ENCODE results near the gene RNF7. TPM values are rescaled to one million over a fixed set of nuclear protein-coding genes. Genes with fewer than 3 reads are reported as not detected.
"Not testable (repeated sequence)": the region's sequence is repeated elsewhere in the genome, so short reads cannot be mapped to it uniquely, and the experiment has no call there.

The RNF7 gene
- total RNA-seq, 6 experiments from 2014 or later: 31.0 to 41.1 (median 34.2) TPM

DNA sequence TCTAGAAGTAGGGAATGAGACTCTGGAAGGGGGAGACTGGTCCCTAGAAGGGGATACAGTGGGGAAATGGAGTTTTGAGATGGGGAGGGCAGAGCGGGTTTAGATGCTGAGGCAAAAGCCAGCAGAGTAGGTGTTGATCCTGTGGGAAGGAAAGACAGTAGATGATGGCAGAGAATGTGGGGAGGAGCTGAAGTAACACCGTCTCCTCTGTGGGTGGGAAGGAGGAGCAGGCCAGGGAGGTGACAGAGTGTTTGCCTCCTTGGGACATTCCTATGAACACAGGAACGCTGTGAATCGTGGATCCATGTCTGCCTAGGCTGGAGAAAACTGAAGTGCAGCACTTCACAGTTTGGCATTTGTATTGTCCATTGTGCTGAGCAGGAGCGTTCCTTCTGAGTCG lies 45.5 kb downstream of the RNF7 start:
- ATAC-seq (no peak), DNase-seq (no peak)
- no peak overlapping the region for H3K27ac ChIP-seq
- WGBS (ENCODE audit: insufficient coverage, low coverage, low lambda C conversion rate, missing lambda C conversion rate): 63% methylated on average over 2 of the region's 6 CpGs
- H3K4me1 ChIP-seq: no peaks in the 10 kb centered on the region
- TF ChIP-seq CTCF (IDR thresholded peaks at IDR 0.05): no peak
- TF ChIP-seq POLR2A (IDR thresholded peaks at IDR 0.05): no peak
- H3K27me3 ChIP-seq: no peaks in the 10 kb centered on the region
- no peak overlapping the region for H3K4me3 ChIP-seq
- no peaks in the 10 kb centered on the region for H3K9me3 ChIP-seq
- no peaks in the 10 kb centered on the region for H3K36me3 ChIP-seq
- intact Hi-C loops (cut with DNase I): no loop called here

GRCh38 chr3:141784096-141784495 lies 46.0 kb downstream of the RNF7 start:
- intact Hi-C loops (cut with DNase I): no loop called here
- WGBS (ENCODE audit: insufficient coverage, low coverage, low lambda C conversion rate, missing lambda C conversion rate): 62% methylated on average over 4 of the region's 8 CpGs
- H3K4me1 ChIP-seq: no peaks in the 10 kb centered on the region
- H3K27me3 ChIP-seq: no peaks in the 10 kb centered on the region
- ATAC-seq (no peak), DNase-seq (no peak)
- H3K27ac ChIP-seq: no peak overlapping the region
- H3K9me3 ChIP-seq: no peaks in the 10 kb centered on the region
- no peak for TF ChIP-seq CTCF (IDR thresholded peaks at IDR 0.05)
- TF ChIP-seq POLR2A (IDR thresholded peaks at IDR 0.05): no peak
- no peaks in the 10 kb centered on the region for H3K36me3 ChIP-seq
- H3K4me3 ChIP-seq: no peak overlapping the region

GRCh38 chr3:141784531-141784930 lies 46.4 kb downstream of the RNF7 start:
- Histone ChIP-seq H3K27ac (no peak overlapping the region), H3K36me3 (no peaks in the 10 kb centered on the region), H3K4me1 (no peaks in the 10 kb centered on the region), H3K9me3 (no peaks in the 10 kb centered on the region), H3K27me3 (no peaks in the 10 kb centered on the region), H3K4me3 (no peak overlapping the region)
- intact Hi-C loops (cut with DNase I): no loop called here
- WGBS (ENCODE audit: insufficient coverage, low coverage, low lambda C conversion rate, missing lambda C conversion rate): 54% methylated on average over 2 of the region's 2 CpGs
- ATAC-seq (no peak), DNase-seq (no peak)
- no peak for TF ChIP-seq CTCF (IDR thresholded peaks at IDR 0.05)
- TF ChIP-seq POLR2A (IDR thresholded peaks at IDR 0.05): no peak

DNA sequence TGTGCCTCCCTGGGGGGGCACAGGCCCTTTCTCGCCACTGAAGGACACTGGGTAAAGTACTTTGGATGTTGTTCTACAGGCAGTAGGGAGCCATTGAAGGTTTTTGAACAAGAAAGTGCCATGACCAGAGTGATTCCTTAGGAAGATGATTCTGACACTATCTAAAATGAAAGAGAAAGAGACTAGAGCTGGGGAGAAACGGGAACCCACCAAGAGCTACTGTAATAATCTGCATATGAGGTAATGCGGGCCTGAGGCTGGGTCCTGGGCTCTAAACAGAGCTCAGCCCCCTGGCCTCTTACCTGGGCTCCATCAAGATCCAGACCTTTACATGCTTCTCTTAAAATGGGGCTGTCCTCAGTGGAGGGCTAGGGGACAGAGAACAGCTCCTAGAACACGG lies 50.1 kb downstream of the RNF7 start:
- intact Hi-C loops (cut with DNase I): no loop called here
- no peak overlapping the region for H3K27ac ChIP-seq
- WGBS (ENCODE audit: insufficient coverage, low coverage, low lambda C conversion rate, missing lambda C conversion rate): 83% methylated on average over 2 of the region's 4 CpGs
- H3K9me3 ChIP-seq: no peaks in the 10 kb centered on the region
- TF ChIP-seq CTCF (IDR thresholded peaks at IDR 0.05) (no peak), POLR2A (IDR thresholded peaks at IDR 0.05) (no peak)
- ATAC-seq (no peak), DNase-seq (no peak)
- no peaks in the 10 kb centered on the region for H3K27me3 ChIP-seq
- H3K4me1 ChIP-seq: no peaks in the 10 kb centered on the region
- H3K4me3 ChIP-seq: no peak overlapping the region
- no peaks in the 10 kb centered on the region for H3K36me3 ChIP-seq

DNA sequence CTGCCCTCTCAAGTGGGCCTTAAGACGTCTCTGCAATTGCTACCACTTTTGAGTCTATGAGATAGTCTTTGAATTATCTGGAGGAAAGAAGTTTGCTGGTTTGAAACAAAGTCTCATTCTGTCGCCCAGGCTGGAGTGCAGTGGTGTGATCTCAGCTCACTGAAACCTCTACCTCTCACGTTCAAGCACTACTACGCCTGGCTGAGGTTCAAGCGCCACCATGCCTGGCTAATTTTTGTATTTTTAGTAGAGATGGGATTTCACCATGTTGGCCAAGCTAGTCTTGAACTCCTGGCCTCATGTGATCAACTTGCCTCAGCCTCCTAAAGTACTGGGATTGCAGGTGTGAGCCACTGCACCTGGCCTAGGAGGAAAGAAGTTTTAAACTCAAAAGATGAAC lies 50.7 kb downstream of the RNF7 start:
- DNase-seq; H3K36me3 ChIP-seq; H3K27me3 ChIP-seq; H3K4me3 ChIP-seq; H3K4me1 ChIP-seq; H3K9me3 ChIP-seq; H3K27ac ChIP-seq; ATAC-seq; intact Hi-C loops (cut with DNase I): not testable (repeated sequence)
- 75% methylated on average over 2 of the region's 5 CpGs for WGBS (ENCODE audit: insufficient coverage, low coverage, low lambda C conversion rate, missing lambda C conversion rate)
